HepG2 (cell line): ENCODE measurements around the gene TMEM218. TPM values are rescaled to one million over a fixed set of nuclear protein-coding genes. Genes with fewer than 3 reads are reported as not detected.
A peak's percentile ranks its signal among the peaks of the same experiment; 100 is the strongest.

Experiments
- CCDC6 ChIP-seq: sonication (generic); formaldehyde crosslinking; IDR thresholded peaks from 2 replicates; pipeline ENCODE4 v1.8.1; 2022; ENCODE audit warnings: mild to moderate bottlenecking, missing genetic modification reagents, moderate library complexity
- FOXK1 ChIP-seq: sonication (generic); formaldehyde crosslinking; IDR thresholded peaks from 2 replicates; pipeline ENCODE4 v1.4.0; 2020; ENCODE audit warnings: low read depth, missing genetic modification reagents, borderline replicate concordance
- ISL2 ChIP-seq: sonication (generic); formaldehyde crosslinking; IDR thresholded peaks from 2 replicates; pipeline ENCODE4 v1.5.0; 2020; ENCODE audit warnings: missing genetic modification reagents
- KAT2B ChIP-seq: fragments of 150-350 bp; IDR thresholded peaks from 2 replicates; pipeline ENCODE4 v1.6.1; 2014; ENCODE audit warnings: low read depth, low read length, borderline replicate concordance
- NR2F1 ChIP-seq, 2 experiments: fragments of 450-650 bp in 1 of 2; formaldehyde crosslinking in 1 of 2; IDR thresholded peaks; 2 replicates each; pipeline versions ENCODE4 v1.5.0 to v1.6.1; 2016 to 2020; ENCODE audit warnings: mild to moderate bottlenecking in 1 of 2, missing compliant biosample characterization in 1 of 2, missing genetic modification reagents in 1 of 2, moderate library complexity in 1 of 2
- PCBP2 ChIP-seq: fragments of 200-400 bp; formaldehyde crosslinking; optimal IDR thresholded peaks from 2 replicates; pipeline ENCODE3; 2018; ENCODE audit warnings: low read length, low read depth; ENCODE audit not compliant: poor library complexity, severe bottlenecking
- TBP ChIP-seq: sonication (generic); formaldehyde crosslinking; IDR thresholded peaks from 2 replicates; pipeline ENCODE4 v1.5.0; 2020; ENCODE audit warnings: missing genetic modification reagents
- TBX2 ChIP-seq: sonication (generic); formaldehyde crosslinking; IDR thresholded peaks from 2 replicates; pipeline ENCODE4 v1.5.0; 2020; ENCODE audit warnings: missing genetic modification reagents, mild to moderate bottlenecking, borderline replicate concordance
- TMF1 ChIP-seq: sonication (generic); formaldehyde crosslinking; IDR thresholded peaks from 2 replicates; pipeline ENCODE4 v1.8.1; 2022; ENCODE audit warnings: low read depth, missing genetic modification reagents
- WIZ ChIP-seq: sonication (generic); formaldehyde crosslinking; IDR thresholded peaks from 2 replicates; pipeline ENCODE4 v1.5.1; 2020; ENCODE audit warnings: mild to moderate bottlenecking, missing genetic modification reagents
- YEATS4 ChIP-seq: sonication (generic); formaldehyde crosslinking; IDR thresholded peaks from 2 replicates; pipeline ENCODE4 v1.4.0; 2020; ENCODE audit warnings: missing genetic modification reagents, borderline replicate concordance
- ZMYM4 ChIP-seq: sonication (generic); formaldehyde crosslinking; IDR thresholded peaks from 2 replicates; pipeline ENCODE4 v1.8.1; 2023; ENCODE audit warnings: mild to moderate bottlenecking, missing genetic modification reagents
- ZNF10 ChIP-seq: sonication (generic); formaldehyde crosslinking; IDR thresholded peaks from 2 replicates; pipeline ENCODE4 v1.4.0; 2020; ENCODE audit warnings: mild to moderate bottlenecking, low read depth, missing genetic modification reagents, borderline replicate concordance
- ZNF432 ChIP-seq: sonication (generic); formaldehyde crosslinking; IDR thresholded peaks from 2 replicates; pipeline ENCODE4 v1.5.0; 2020; ENCODE audit warnings: missing genetic modification reagents, mild to moderate bottlenecking, borderline replicate concordance
- ZNF607 ChIP-seq: sonication (generic); formaldehyde crosslinking; IDR thresholded peaks from 2 replicates; pipeline ENCODE4 v1.5.1; 2020; ENCODE audit warnings: missing genetic modification reagents, mild to moderate bottlenecking, borderline replicate concordance
- polyA plus RNA-seq, 8 experiments: library from polyadenylated mRNA; depleted of rRNA in 3 of 8; stranded (reverse) in 7 of 8; unstranded in 1 of 8; fragments of >200 nt; fragmentation: Illumina TruSeq in 4 of 8; extraction: Trizol in 4 of 8; gene quantifications; 2 replicates each; pipeline versions ENCODE4 v1.2.1 to v1.2.3, GENCODE V29; 2011 to 2016; ENCODE audit warnings: low read depth in 4 of 8, missing spikeins in 1 of 8, mixed read lengths in 1 of 8; ENCODE audit not compliant: insufficient read depth in 1 of 8
- total RNA-seq, 5 experiments: library from RNA; depleted of rRNA; stranded (reverse); fragments of >200 nt; fragmentation: Illumina TruSeq; extraction: Trizol; gene quantifications; 2 replicates each; pipeline ENCODE4 v1.2.3, GENCODE V29; 2016; ENCODE audit warnings: low read depth in 1 of 5
- TF ChIP-seq, protein P1 (sequence below): sonication (generic); formaldehyde crosslinking; IDR thresholded peaks from 2 replicates; pipeline ENCODE4 v1.9.0; 2021; ENCODE audit warnings: missing genetic modification reagents, borderline replicate concordance
- TF ChIP-seq, protein P2 (sequence below): sonication (generic); formaldehyde crosslinking; IDR thresholded peaks from 2 replicates; pipeline ENCODE4 v1.4.0; 2020; ENCODE audit warnings: missing genetic modification reagents
- TF ChIP-seq, protein P3 (sequence below): IDR thresholded peaks from 2 replicates; pipeline ENCODE4 v1.6.1; 2012; ENCODE audit warnings: inconsistent platforms
- TF ChIP-seq, protein P4 (sequence below): sonication (generic); formaldehyde crosslinking; IDR thresholded peaks from 2 replicates; pipeline ENCODE4 v1.8.1; 2023; ENCODE audit warnings: missing genetic modification reagents, mild to moderate bottlenecking, borderline replicate concordance
- TF ChIP-seq, protein P5 (sequence below): sonication (generic); formaldehyde crosslinking; IDR thresholded peaks from 2 replicates; pipeline ENCODE4 v1.5.0; 2020; ENCODE audit warnings: missing genetic modification reagents, mild to moderate bottlenecking, borderline replicate concordance
- TF ChIP-seq, protein P6 (sequence below): sonication (generic); formaldehyde crosslinking; IDR thresholded peaks from 2 replicates; pipeline ENCODE4 v1.5.1; 2020; ENCODE audit warnings: mild to moderate bottlenecking, missing genetic modification reagents, moderate library complexity

Gene TMEM218
- total and polyA plus RNA-seq, 2 of the 13 experiments (the other 11 are each of a cell fraction or from before 2014, with no cell fraction given) = 11.8 to 14.0 TPM

DNA sequence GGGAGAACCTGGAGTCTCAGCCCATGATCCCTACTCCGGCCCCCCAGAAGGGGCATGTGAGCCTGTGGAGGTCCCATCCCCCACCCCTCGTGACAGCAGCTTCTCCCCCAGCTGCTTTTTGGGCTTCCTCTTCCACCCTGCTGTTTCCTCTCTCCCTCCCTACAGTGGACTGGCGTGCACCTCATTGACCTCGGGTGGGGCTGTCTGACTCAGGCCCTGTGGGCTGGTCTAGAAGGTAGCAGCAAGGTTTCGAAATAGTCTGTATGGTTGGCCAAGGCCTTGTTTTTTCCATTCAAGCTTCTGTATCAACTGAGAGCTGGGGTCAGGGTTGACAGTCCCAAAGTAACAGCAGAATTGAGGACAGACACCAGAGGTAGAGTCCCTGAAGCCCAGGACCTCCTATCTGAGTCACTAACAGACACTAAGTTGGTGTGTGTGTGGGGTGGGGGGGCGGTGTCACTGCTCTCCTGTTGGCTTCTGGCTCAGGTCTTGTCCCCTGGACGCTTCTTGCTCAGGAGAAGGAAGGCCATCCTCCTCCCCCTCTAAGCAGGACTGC is 40.6 kb downstream of the TMEM218 start (continued):
- TF ChIP-seq, protein P1, sequence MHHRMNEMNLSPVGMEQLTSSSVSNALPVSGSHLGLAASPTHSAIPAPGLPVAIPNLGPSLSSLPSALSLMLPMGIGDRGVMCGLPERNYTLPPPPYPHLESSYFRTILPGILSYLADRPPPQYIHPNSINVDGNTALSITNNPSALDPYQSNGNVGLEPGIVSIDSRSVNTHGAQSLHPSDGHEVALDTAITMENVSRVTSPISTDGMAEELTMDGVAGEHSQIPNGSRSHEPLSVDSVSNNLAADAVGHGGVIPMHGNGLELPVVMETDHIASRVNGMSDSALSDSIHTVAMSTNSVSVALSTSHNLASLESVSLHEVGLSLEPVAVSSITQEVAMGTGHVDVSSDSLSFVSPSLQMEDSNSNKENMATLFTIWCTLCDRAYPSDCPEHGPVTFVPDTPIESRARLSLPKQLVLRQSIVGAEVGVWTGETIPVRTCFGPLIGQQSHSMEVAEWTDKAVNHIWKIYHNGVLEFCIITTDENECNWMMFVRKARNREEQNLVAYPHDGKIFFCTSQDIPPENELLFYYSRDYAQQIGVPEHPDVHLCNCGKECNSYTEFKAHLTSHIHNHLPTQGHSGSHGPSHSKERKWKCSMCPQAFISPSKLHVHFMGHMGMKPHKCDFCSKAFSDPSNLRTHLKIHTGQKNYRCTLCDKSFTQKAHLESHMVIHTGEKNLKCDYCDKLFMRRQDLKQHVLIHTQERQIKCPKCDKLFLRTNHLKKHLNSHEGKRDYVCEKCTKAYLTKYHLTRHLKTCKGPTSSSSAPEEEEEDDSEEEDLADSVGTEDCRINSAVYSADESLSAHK (CRISPR knock-in tag) = no peak
- TF ChIP-seq, protein P2, sequence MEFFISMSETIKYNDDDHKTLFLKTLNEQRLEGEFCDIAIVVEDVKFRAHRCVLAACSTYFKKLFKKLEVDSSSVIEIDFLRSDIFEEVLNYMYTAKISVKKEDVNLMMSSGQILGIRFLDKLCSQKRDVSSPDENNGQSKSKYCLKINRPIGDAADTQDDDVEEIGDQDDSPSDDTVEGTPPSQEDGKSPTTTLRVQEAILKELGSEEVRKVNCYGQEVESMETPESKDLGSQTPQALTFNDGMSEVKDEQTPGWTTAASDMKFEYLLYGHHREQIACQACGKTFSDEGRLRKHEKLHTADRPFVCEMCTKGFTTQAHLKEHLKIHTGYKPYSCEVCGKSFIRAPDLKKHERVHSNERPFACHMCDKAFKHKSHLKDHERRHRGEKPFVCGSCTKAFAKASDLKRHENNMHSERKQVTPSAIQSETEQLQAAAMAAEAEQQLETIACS (CRISPR knock-in tag) = no peak
- TF ChIP-seq ZNF607 (no peak), TMF1 (CRISPR knock-in tag) (no peak), WIZ (CRISPR knock-in tag) (no peak), TBX2 (CRISPR knock-in tag) (no peak), CCDC6 (no peak), ZNF10 (CRISPR knock-in tag) (no peak), FOXK1 (0 out of 2 replicates have a peak, but pooled peaks have one; percentile 15), YEATS4 (CRISPR knock-in tag) (no peak), ZMYM4 (CRISPR knock-in tag) (no peak), ZNF432 (CRISPR knock-in tag) (no peak), PCBP2 (no peak), ISL2 (no peak), NR2F1 (CRISPR knock-in tag; IDR thresholded peaks at IDR 0.05) (peak in 1 of 2 experiments; percentile 40; a peak in 1 of 4 replicates), KAT2B (no peak), TBP (CRISPR knock-in tag) (no peak)
- TF ChIP-seq, protein P3, sequence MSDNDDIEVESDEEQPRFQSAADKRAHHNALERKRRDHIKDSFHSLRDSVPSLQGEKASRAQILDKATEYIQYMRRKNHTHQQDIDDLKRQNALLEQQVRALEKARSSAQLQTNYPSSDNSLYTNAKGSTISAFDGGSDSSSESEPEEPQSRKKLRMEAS = no peak
- TF ChIP-seq, protein P4, sequence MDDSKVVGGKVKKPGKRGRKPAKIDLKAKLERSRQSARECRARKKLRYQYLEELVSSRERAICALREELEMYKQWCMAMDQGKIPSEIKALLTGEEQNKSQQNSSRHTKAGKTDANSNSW (CRISPR knock-in tag) = no peak
- TF ChIP-seq, protein P5, sequence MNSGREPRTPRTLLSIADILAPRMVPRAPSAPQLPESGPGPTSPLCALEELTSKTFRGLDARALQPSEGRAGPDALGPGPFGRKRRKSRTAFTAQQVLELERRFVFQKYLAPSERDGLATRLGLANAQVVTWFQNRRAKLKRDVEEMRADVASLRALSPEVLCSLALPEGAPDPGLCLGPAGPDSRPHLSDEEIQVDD (CRISPR knock-in tag) = no peak
- TF ChIP-seq, protein P6, sequence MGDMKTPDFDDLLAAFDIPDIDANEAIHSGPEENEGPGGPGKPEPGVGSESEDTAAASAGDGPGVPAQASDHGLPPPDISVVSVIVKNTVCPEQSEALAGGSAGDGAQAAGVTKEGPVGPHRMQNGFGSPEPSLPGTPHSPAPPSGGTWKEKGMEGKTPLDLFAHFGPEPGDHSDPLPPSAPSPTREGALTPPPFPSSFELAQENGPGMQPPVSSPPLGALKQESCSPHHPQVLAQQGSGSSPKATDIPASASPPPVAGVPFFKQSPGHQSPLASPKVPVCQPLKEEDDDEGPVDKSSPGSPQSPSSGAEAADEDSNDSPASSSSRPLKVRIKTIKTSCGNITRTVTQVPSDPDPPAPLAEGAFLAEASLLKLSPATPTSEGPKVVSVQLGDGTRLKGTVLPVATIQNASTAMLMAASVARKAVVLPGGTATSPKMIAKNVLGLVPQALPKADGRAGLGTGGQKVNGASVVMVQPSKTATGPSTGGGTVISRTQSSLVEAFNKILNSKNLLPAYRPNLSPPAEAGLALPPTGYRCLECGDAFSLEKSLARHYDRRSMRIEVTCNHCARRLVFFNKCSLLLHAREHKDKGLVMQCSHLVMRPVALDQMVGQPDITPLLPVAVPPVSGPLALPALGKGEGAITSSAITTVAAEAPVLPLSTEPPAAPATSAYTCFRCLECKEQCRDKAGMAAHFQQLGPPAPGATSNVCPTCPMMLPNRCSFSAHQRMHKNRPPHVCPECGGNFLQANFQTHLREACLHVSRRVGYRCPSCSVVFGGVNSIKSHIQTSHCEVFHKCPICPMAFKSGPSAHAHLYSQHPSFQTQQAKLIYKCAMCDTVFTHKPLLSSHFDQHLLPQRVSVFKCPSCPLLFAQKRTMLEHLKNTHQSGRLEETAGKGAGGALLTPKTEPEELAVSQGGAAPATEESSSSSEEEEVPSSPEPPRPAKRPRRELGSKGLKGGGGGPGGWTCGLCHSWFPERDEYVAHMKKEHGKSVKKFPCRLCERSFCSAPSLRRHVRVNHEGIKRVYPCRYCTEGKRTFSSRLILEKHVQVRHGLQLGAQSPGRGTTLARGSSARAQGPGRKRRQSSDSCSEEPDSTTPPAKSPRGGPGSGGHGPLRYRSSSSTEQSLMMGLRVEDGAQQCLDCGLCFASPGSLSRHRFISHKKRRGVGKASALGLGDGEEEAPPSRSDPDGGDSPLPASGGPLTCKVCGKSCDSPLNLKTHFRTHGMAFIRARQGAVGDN (CRISPR knock-in tag) = peak; percentile 58
